Measurements from ENCODE around the gene ZNF638. TPM values are rescaled to one million over a fixed set of nuclear protein-coding genes. Genes with fewer than 3 reads are reported as not detected.
"Not testable (repeated sequence)": the region's sequence is repeated elsewhere in the genome, so short reads cannot be mapped to it uniquely, and the experiment has no call there.

The ZNF638 gene
- total and polyA plus RNA-seq, 4 donors, result 23.8 to 184 (median 127) TPM

- ATAC-seq (ENCODE audit: low FRiP score) (no peak), DNase-seq (no peak)
- Histone ChIP-seq H3K36me3 (ENCODE audit: control insufficient read depth in 1 of 2, insufficient read depth in 2 of 2, low read length in 1 of 2) (peaks cover 0 to 4% of the 10 kb centered on the region in 2 donors), H3K27ac (ENCODE audit: low read depth in 1 of 2, low read length in 2 of 2) (no peak overlapping the region), H3K27me3 (ENCODE audit: control insufficient read depth in 1 of 2, insufficient read depth in 2 of 2, low read length in 1 of 2) (no peaks in the 10 kb centered on the region), H3K4me3 (ENCODE audit: low read length in 2 of 2) (no peak overlapping the region), H3K4me1 (ENCODE audit: control insufficient read depth in 1 of 2, insufficient read depth in 2 of 2, low read length in 2 of 2) (no peaks in the 10 kb centered on the region), H3K9me3 (ENCODE audit: control insufficient read depth, low read length) (no peaks in the 10 kb centered on the region)
- 68 to 71% methylated on average over 3 of the region's 3 CpGs for WGBS, 2 donors
- intact Hi-C loops (cut with DNase I), result no loop called here
Observed at GRCh38 chr2:71423817-71424420, 92.3 kb downstream of the ZNF638 start.

GRCh38 chr2:71426721-71427120, 95.1 kb downstream of the ZNF638 start:
- no peak overlapping the region for H3K27ac ChIP-seq (ENCODE audit: low read depth in 1 of 2, low read length in 2 of 2)
- no peak overlapping the region for H3K4me3 ChIP-seq (ENCODE audit: low read length in 2 of 2)
- 92 to 94% methylated on average over 2 of the region's 2 CpGs for WGBS, 2 donors
- H3K9me3 ChIP-seq (ENCODE audit: control insufficient read depth, low read length), result no peaks in the 10 kb centered on the region
- no peaks in the 10 kb centered on the region for H3K27me3 ChIP-seq (ENCODE audit: control insufficient read depth in 1 of 2, insufficient read depth in 2 of 2, low read length in 1 of 2)
- H3K36me3 ChIP-seq (ENCODE audit: control insufficient read depth in 1 of 2, insufficient read depth in 2 of 2, low read length in 1 of 2), result peaks cover 0 to 4% of the 10 kb centered on the region in 2 donors
- DNase-seq, result no peak
- no peaks in the 10 kb centered on the region for H3K4me1 ChIP-seq (ENCODE audit: control insufficient read depth in 1 of 2, insufficient read depth in 2 of 2, low read length in 2 of 2)
- ATAC-seq (ENCODE audit: low FRiP score), result no peak
- intact Hi-C loops (cut with DNase I), result no loop called here

GRCh38 chr2:71428472-71429383, 97.1 kb downstream of the ZNF638 start:
- H3K36me3 ChIP-seq (ENCODE audit: control insufficient read depth in 1 of 2, insufficient read depth in 2 of 2, low read length in 1 of 2), result peaks cover 3 to 4% of the 10 kb centered on the region in 2 donors
- WGBS, 2 donors, result 98% methylated on average over 3 of the region's 3 CpGs
- DNase-seq, result no peak

GRCh38 chr2:71445142-71445541, 113.6 kb downstream of the ZNF638 start:
- ATAC-seq (ENCODE audit: low FRiP score); H3K36me3 ChIP-seq (ENCODE audit: control insufficient read depth in 1 of 2, insufficient read depth in 2 of 2, low read length in 1 of 2); H3K4me3 ChIP-seq (ENCODE audit: low read length in 2 of 2); H3K27ac ChIP-seq (ENCODE audit: low read depth in 1 of 2, low read length in 2 of 2); intact Hi-C loops (cut with DNase I); H3K9me3 ChIP-seq (ENCODE audit: control insufficient read depth, low read length); H3K4me1 ChIP-seq (ENCODE audit: control insufficient read depth in 1 of 2, insufficient read depth in 2 of 2, low read length in 2 of 2); H3K27me3 ChIP-seq (ENCODE audit: control insufficient read depth in 1 of 2, insufficient read depth in 2 of 2, low read length in 1 of 2); DNase-seq: not testable (repeated sequence)
- 70 to 73% methylated on average over 5 of the region's 5 CpGs for WGBS, 2 donors

More at GRCh38 chr2:71428472-71429383, 97.1 kb downstream of the ZNF638 start:
- no peak for ATAC-seq (ENCODE audit: low FRiP score)
- intact Hi-C loops (cut with DNase I), result no loop called here
- Histone ChIP-seq H3K27me3 (ENCODE audit: control insufficient read depth in 1 of 2, insufficient read depth in 2 of 2, low read length in 1 of 2) (no peaks in the 10 kb centered on the region), H3K4me1 (ENCODE audit: control insufficient read depth in 1 of 2, insufficient read depth in 2 of 2, low read length in 2 of 2) (no peaks in the 10 kb centered on the region), H3K9me3 (ENCODE audit: control insufficient read depth, low read length) (no peaks in the 10 kb centered on the region), H3K4me3 (ENCODE audit: low read length in 2 of 2) (no peak overlapping the region), H3K27ac (ENCODE audit: low read depth in 1 of 2, low read length in 2 of 2) (no peak overlapping the region)

GRCh38 chr2:71446505-71446904, 114.9 kb downstream of the ZNF638 start:
- Histone ChIP-seq H3K27ac (ENCODE audit: low read depth in 1 of 2, low read length in 2 of 2) (no peak overlapping the region), H3K27me3 (ENCODE audit: control insufficient read depth in 1 of 2, insufficient read depth in 2 of 2, low read length in 1 of 2) (no peaks in the 10 kb centered on the region), H3K9me3 (ENCODE audit: control insufficient read depth, low read length) (no peaks in the 10 kb centered on the region), H3K4me3 (ENCODE audit: low read length in 2 of 2) (no peak overlapping the region), H3K36me3 (ENCODE audit: control insufficient read depth in 1 of 2, insufficient read depth in 2 of 2, low read length in 1 of 2) (peaks cover 0 to 1% of the 10 kb centered on the region in 2 donors), H3K4me1 (ENCODE audit: control insufficient read depth in 1 of 2, insufficient read depth in 2 of 2, low read length in 2 of 2) (no peaks in the 10 kb centered on the region)
- no peak for DNase-seq
- WGBS, 2 donors, result 91 to 97% methylated on average over 1 of the region's 1 CpG
- intact Hi-C loops (cut with DNase I), result no loop called here
- ATAC-seq (ENCODE audit: low FRiP score), result no peak

GRCh38 chr2:71449343-71449742, 117.8 kb downstream of the ZNF638 start:
- peaks cover 0 to 1% of the 10 kb centered on the region in 2 donors for H3K36me3 ChIP-seq (ENCODE audit: control insufficient read depth in 1 of 2, insufficient read depth in 2 of 2, low read length in 1 of 2)
- WGBS, 2 donors, result 79 to 87% methylated on average over 3 of the region's 3 CpGs

GRCh38 chr2:71451705-71452104, 120.1 kb downstream of the ZNF638 start:
- H3K4me1 ChIP-seq (ENCODE audit: control insufficient read depth in 1 of 2, insufficient read depth in 2 of 2, low read length in 2 of 2), result no peaks in the 10 kb centered on the region
- H3K4me3 ChIP-seq (ENCODE audit: low read length in 2 of 2), result no peak overlapping the region
- no peaks in the 10 kb centered on the region for H3K27me3 ChIP-seq (ENCODE audit: control insufficient read depth in 1 of 2, insufficient read depth in 2 of 2, low read length in 1 of 2)
- intact Hi-C loops (cut with DNase I), result no loop called here
- H3K27ac ChIP-seq (ENCODE audit: low read depth in 1 of 2, low read length in 2 of 2), result no peak overlapping the region
- H3K9me3 ChIP-seq (ENCODE audit: control insufficient read depth, low read length), result no peaks in the 10 kb centered on the region
- ATAC-seq (ENCODE audit: low FRiP score) (no peak), DNase-seq (no peak)
- H3K36me3 ChIP-seq (ENCODE audit: control insufficient read depth in 1 of 2, insufficient read depth in 2 of 2, low read length in 1 of 2), result peaks cover 0 to 1% of the 10 kb centered on the region in 2 donors
- WGBS, 2 donors, result 80 to 83% methylated on average over 4 of the region's 4 CpGs

More at GRCh38 chr2:71449343-71449742, 117.8 kb downstream of the ZNF638 start:
- H3K4me3 ChIP-seq (ENCODE audit: low read length in 2 of 2), result no peak overlapping the region
- no peaks in the 10 kb centered on the region for H3K4me1 ChIP-seq (ENCODE audit: control insufficient read depth in 1 of 2, insufficient read depth in 2 of 2, low read length in 2 of 2)
- no peak for DNase-seq
- H3K9me3 ChIP-seq (ENCODE audit: control insufficient read depth, low read length), result no peaks in the 10 kb centered on the region
- ATAC-seq (ENCODE audit: low FRiP score), result no peak
- no peaks in the 10 kb centered on the region for H3K27me3 ChIP-seq (ENCODE audit: control insufficient read depth in 1 of 2, insufficient read depth in 2 of 2, low read length in 1 of 2)
- intact Hi-C loops (cut with DNase I), result no loop called here
- no peak overlapping the region for H3K27ac ChIP-seq (ENCODE audit: low read depth in 1 of 2, low read length in 2 of 2)

GRCh38 chr2:71452565-71452964, 121.0 kb downstream of the ZNF638 start:
- Histone ChIP-seq H3K36me3 (ENCODE audit: control insufficient read depth in 1 of 2, insufficient read depth in 2 of 2, low read length in 1 of 2) (peaks cover 0 to 1% of the 10 kb centered on the region in 2 donors), H3K4me1 (ENCODE audit: control insufficient read depth in 1 of 2, insufficient read depth in 2 of 2, low read length in 2 of 2) (no peaks in the 10 kb centered on the region), H3K27me3 (ENCODE audit: control insufficient read depth in 1 of 2, insufficient read depth in 2 of 2, low read length in 1 of 2) (no peaks in the 10 kb centered on the region), H3K4me3 (ENCODE audit: low read length in 2 of 2) (no peak overlapping the region), H3K9me3 (ENCODE audit: control insufficient read depth, low read length) (no peaks in the 10 kb centered on the region), H3K27ac (ENCODE audit: low read depth in 1 of 2, low read length in 2 of 2) (no peak overlapping the region)
- 68 to 72% methylated on average over 2 of the region's 2 CpGs for WGBS, 2 donors
- ATAC-seq (ENCODE audit: low FRiP score) (no peak), DNase-seq (no peak)
- intact Hi-C loops (cut with DNase I), result no loop called here

Data from aorta (tissue), 5 donors.